HG02981 (cell line): Measurements from ENCODE around the gene COL15A1.

Experiments used
- ATAC-seq: cut with Tn5 transposase; IDR thresholded peaks from one replicate; pipeline ENCODE4 v1.9.1; 2021; ENCODE audit warnings: mild to moderate bottlenecking, moderate library complexity; ENCODE audit not compliant: unreplicated experiment

The COL15A1 gene

GRCh38 chr9:99103901-99104458 is 160.3 kb downstream of the COL15A1 start:
- no peak for ATAC-seq

GRCh38 chr9:99104459-99105151 is 160.9 kb downstream of the COL15A1 start, which contains the start of gene TGFBR1:
Gene TGFBR1, plus strand, starts transcription at chr9:99105113. Its CDS starts 93 bp downstream, at chr9:99105206.
- ATAC-seq: peak; percentile 91

GRCh38 chr9:99105152-99106043 is 161.7 kb downstream of the COL15A1 start:
- peak; percentile 49 for ATAC-seq

- no peak for ATAC-seq
Observed at GRCh38 chr9:99106044-99106375, 162.3 kb downstream of the COL15A1 start.

- no peak for ATAC-seq
Observed at GRCh38 chr9:99107421-99107820, 163.7 kb downstream of the COL15A1 start.

- no peak for ATAC-seq
Observed at GRCh38 chr9:99108131-99108530, 164.4 kb downstream of the COL15A1 start.

GRCh38 chr9:99109522-99109921 is 165.8 kb downstream of the COL15A1 start:
- ATAC-seq: no peak

GRCh38 chr9:99112750-99113413 is 169.2 kb downstream of the COL15A1 start:
- ATAC-seq: no peak

GRCh38 chr9:99113414-99114048 is 169.8 kb downstream of the COL15A1 start:
- ATAC-seq: no peak

- no peak for ATAC-seq
Observed at GRCh38 chr9:99114049-99114440, 170.3 kb downstream of the COL15A1 start.

- ATAC-seq: no peak
Observed at GRCh38 chr9:99114846-99115500, 171.3 kb downstream of the COL15A1 start.

- ATAC-seq: no peak
Observed at GRCh38 chr9:99116003-99116411, 172.3 kb downstream of the COL15A1 start.

- ATAC-seq: peak; percentile 96
Observed at GRCh38 chr9:99118782-99119466, 175.2 kb downstream of the COL15A1 start.

GRCh38 chr9:99119976-99120655 is 176.4 kb downstream of the COL15A1 start:
- no peak for ATAC-seq
